Measurements from ENCODE around the gene FBXO39. TPM values are rescaled to one million over a fixed set of nuclear protein-coding genes. Genes with fewer than 3 reads are reported as not detected.

The FBXO39 gene
- total and polyA plus RNA-seq, 4 donors = 0.32 TPM; not detected in 3

- peaks cover 0 to 26% (median 1%) of the 10 kb centered on the region in 4 donors for H3K9me3 ChIP-seq (ENCODE audit: control insufficient read depth in 4 of 4, insufficient read depth in 3 of 4, low read length in 3 of 4)
- H3K36me3 ChIP-seq (ENCODE audit: control insufficient read depth in 4 of 4, insufficient read depth in 4 of 4, low read length in 4 of 4) = no peaks in the 10 kb centered on the region
- TF ChIP-seq CTCF (IDR thresholded peaks at IDR 0.05; ENCODE audit: control extremely low read depth, extremely low read depth) = no peak
- ATAC-seq (ENCODE audit: insufficient read depth, low FRiP score) (no peak), DNase-seq (no peak)
- H3K4me1 ChIP-seq (ENCODE audit: control insufficient read depth in 5 of 5, insufficient read depth in 5 of 5, low read length in 5 of 5) = no peaks in the 10 kb centered on the region
- H3K4me3 ChIP-seq = no peak overlapping the region
- no peak overlapping the region for H3K27ac ChIP-seq (ENCODE audit: low read depth in 1 of 2, low read length in 1 of 2)
- 47 to 50% methylated on average over 3 of the region's 3 CpGs for WGBS, 2 donors
- H3K27me3 ChIP-seq (ENCODE audit: control insufficient read depth in 3 of 3, insufficient read depth in 3 of 3, low read length in 2 of 3) = peaks cover 0 to 12% (median 8%) of the 10 kb centered on the region in 3 donors
- no peak overlapping the region for H3K9ac ChIP-seq (ENCODE audit: insufficient read depth in 1 of 2, low read length in 2 of 2)
These were observed 4.9 kb downstream of the FBXO39 start for GRCh38 chr17:6780886-6781285.

GRCh38 chr17:6782244-6782643 lies 6.2 kb downstream of the FBXO39 start:
- peaks cover 0 to 23% (median 2%) of the 10 kb centered on the region in 4 donors for H3K9me3 ChIP-seq (ENCODE audit: control insufficient read depth in 4 of 4, insufficient read depth in 3 of 4, low read length in 3 of 4)
- DNase-seq (no peak), ATAC-seq (ENCODE audit: insufficient read depth, low FRiP score) (no peak)
- H3K9ac ChIP-seq (ENCODE audit: insufficient read depth in 1 of 2, low read length in 2 of 2) = no peak overlapping the region
- H3K4me1 ChIP-seq (ENCODE audit: control insufficient read depth in 5 of 5, insufficient read depth in 5 of 5, low read length in 5 of 5) = no peaks in the 10 kb centered on the region
- no peak for TF ChIP-seq CTCF (IDR thresholded peaks at IDR 0.05; ENCODE audit: control extremely low read depth, extremely low read depth)
- no peaks in the 10 kb centered on the region for H3K36me3 ChIP-seq (ENCODE audit: control insufficient read depth in 4 of 4, insufficient read depth in 4 of 4, low read length in 4 of 4)
- no peak overlapping the region for H3K4me3 ChIP-seq
- peaks cover 0 to 7% (median 0%) of the 10 kb centered on the region in 3 donors for H3K27me3 ChIP-seq (ENCODE audit: control insufficient read depth in 3 of 3, insufficient read depth in 3 of 3, low read length in 2 of 3)
- H3K27ac ChIP-seq (ENCODE audit: low read depth in 1 of 2, low read length in 1 of 2) = no peak overlapping the region
- 77 to 81% methylated on average over 4 of the region's 4 CpGs for WGBS, 2 donors

- TF ChIP-seq CTCF (IDR thresholded peaks at IDR 0.05; ENCODE audit: control extremely low read depth, extremely low read depth) = no peak
- no peak overlapping the region for H3K9ac ChIP-seq (ENCODE audit: insufficient read depth in 1 of 2, low read length in 2 of 2)
- H3K27ac ChIP-seq (ENCODE audit: low read depth in 1 of 2, low read length in 1 of 2) = no peak overlapping the region
- no peaks in the 10 kb centered on the region for H3K36me3 ChIP-seq (ENCODE audit: control insufficient read depth in 4 of 4, insufficient read depth in 4 of 4, low read length in 4 of 4)
- H3K4me3 ChIP-seq = no peak overlapping the region
- ATAC-seq (ENCODE audit: insufficient read depth, low FRiP score) (no peak), DNase-seq (no peak)
- peaks cover 0 to 6% (median 5%) of the 10 kb centered on the region in 3 donors for H3K27me3 ChIP-seq (ENCODE audit: control insufficient read depth in 3 of 3, insufficient read depth in 3 of 3, low read length in 2 of 3)
- WGBS, 2 donors = 55 to 63% methylated on average over 8 of the region's 8 CpGs
- H3K9me3 ChIP-seq (ENCODE audit: control insufficient read depth in 4 of 4, insufficient read depth in 3 of 4, low read length in 3 of 4) = peaks cover 0 to 3% (median 0%) of the 10 kb centered on the region in 4 donors
- H3K4me1 ChIP-seq (ENCODE audit: control insufficient read depth in 5 of 5, insufficient read depth in 5 of 5, low read length in 5 of 5) = no peaks in the 10 kb centered on the region
These were observed 10.6 kb downstream of the FBXO39 start for GRCh38 chr17:6786618-6787017.
